Choroid plexus epithelial cell (primary cell): ENCODE data around the gene CCDC117.
"Not testable (repeated sequence)": the region's sequence is repeated elsewhere in the genome, so short reads cannot be mapped to it uniquely, and the experiment has no call there.

Source experiments
- DNase-seq: peaks from one replicate; pipeline ENCODE4 v3.0.0-alpha.2; 2010; ENCODE audit warnings: low read depth
- H3K4me3 ChIP-seq: 2 replicates; pipeline ENCODE4 v1.5.1; 2011; ENCODE audit warnings: low read depth, mild to moderate bottlenecking, control low read depth, low read length, moderate library complexity
- TF ChIP-seq, protein P1 (sequence below): conservative IDR thresholded peaks from 2 replicates; pipeline ENCODE4 v1.5.1; 2011; ENCODE audit warnings: low read depth, mild to moderate bottlenecking, control low read depth, inconsistent platforms, low read length, moderate library complexity

Gene CCDC117

DNA sequence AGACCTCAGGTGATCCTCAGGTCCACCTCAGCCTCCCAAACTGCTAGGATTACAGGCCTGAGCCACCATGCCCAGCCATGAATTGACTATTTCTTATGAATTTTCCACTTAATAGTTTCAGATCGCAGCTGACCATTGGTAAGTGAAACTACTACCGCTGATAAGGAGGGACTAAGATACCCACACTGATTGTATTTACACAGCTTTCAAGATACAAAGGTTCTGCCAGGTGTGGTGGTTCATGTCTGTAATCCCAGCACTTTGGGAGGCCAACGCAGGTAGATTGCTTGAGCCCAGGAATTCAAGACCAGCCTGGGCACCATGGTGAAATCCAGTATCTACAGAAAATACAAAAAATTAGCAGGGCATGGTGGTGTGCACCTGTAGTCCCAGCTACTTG lies 34.8 kb upstream of the CCDC117 start:
- TF ChIP-seq, protein P1, sequence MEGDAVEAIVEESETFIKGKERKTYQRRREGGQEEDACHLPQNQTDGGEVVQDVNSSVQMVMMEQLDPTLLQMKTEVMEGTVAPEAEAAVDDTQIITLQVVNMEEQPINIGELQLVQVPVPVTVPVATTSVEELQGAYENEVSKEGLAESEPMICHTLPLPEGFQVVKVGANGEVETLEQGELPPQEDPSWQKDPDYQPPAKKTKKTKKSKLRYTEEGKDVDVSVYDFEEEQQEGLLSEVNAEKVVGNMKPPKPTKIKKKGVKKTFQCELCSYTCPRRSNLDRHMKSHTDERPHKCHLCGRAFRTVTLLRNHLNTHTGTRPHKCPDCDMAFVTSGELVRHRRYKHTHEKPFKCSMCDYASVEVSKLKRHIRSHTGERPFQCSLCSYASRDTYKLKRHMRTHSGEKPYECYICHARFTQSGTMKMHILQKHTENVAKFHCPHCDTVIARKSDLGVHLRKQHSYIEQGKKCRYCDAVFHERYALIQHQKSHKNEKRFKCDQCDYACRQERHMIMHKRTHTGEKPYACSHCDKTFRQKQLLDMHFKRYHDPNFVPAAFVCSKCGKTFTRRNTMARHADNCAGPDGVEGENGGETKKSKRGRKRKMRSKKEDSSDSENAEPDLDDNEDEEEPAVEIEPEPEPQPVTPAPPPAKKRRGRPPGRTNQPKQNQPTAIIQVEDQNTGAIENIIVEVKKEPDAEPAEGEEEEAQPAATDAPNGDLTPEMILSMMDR: no peak
- no peak for DNase-seq
- no peak overlapping the region for H3K4me3 ChIP-seq

DNA sequence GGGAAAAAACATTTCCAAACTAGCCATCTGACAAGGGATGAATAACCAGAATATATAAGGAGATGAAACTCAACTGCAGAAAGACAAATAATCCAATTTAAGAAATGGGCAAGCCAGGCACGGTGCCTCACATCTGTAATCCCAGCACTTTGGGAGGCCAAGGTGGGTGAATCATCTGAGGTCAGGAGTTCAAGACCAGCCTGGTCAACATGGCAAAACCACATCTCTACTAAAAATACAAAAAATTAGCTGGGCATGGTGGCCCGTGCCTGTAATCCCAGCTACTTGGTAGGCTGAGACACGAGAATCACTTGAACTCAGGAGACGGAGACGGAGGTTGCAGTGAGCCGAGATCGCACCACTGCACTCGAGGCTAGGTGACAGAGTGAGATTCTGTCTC lies 33.6 kb upstream of the CCDC117 start:
- not testable (repeated sequence) for H3K4me3 ChIP-seq, DNase-seq

DNA sequence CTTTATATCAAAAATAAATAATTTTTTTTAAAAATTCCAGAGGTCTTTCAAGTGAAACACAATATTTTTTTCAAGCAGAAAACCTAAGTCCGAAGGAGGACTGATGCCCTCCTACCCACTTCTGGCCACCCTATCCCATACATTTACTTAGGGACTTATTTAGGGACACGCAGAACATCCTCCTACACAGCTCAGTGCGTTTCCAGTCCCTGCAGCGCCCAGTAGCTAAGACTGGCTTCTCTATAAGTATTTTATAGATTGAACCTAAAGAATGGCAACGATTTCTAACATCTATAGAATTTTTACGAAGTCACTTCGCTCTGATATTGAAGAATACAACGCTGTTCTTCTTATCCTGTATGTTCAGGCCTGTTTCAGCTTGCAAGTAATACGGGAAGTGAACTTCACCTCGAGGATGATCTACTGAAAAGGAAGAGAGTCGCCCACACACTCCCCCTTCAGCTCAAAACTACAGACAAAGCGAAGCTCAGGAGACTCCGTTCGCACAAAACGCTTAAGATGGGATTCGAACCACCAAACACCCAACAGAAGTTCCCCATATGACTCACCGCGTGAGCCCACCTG lies 31.2 kb upstream of the CCDC117 start:
- DNase-seq: no peak
- TF ChIP-seq, protein P1: no peak
- H3K4me3 ChIP-seq: peak overlapping the region; percentile 91

DNA sequence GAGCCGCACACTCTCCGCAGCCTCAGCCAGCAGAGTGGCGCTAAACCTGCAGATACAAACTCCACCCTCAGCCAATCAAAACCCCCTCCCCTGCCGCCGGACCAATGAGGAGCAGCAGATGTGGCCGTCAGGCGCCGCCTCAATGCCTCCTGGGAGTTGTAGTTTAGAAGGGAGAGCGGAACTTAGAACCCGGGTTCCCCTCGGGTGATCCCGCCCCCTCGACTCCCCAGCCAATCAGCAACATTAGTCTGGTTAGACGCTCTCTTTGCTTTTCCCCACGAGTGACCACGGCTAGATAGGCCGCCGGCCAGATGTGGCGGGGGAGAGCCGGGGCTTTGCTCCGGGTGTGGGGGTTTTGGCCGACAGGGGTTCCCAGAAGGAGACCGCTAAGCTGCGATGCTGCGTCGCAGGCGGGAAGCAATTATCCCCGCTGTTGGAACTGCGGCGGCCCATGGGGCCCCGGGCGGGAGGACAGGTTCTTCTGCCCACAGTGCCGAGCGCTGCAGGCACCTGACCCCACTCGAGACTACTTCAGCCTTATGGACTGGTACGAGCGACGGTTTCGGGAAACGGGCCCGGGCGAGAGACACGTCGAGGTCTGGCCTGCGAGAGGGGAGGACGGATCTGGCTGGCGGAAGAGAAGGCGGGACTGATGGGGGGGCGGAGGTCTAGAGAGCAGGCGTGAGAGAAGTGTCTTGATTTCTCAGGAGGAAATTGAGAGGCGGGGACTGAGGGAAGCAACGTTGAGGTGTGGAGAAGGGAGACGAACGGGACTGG lies 30.5 kb upstream of the CCDC117 start, which contains the start of the genes CHEK2 and HSCB:
CHEK2 (minus strand) TSS at position 36 of the 777 bp plus-strand sequence. CDS start 7,099 bp downstream, outside the sequence.
HSCB (plus strand) TSS at position 255 of the 777 bp plus-strand sequence; CDS start at position 312, 57 bp downstream.
- peak within 1 kb of the TSS; percentile 91 for H3K4me3 ChIP-seq
- peak; percentile 99 for DNase-seq
- TF ChIP-seq, protein P1: no peak

DNA sequence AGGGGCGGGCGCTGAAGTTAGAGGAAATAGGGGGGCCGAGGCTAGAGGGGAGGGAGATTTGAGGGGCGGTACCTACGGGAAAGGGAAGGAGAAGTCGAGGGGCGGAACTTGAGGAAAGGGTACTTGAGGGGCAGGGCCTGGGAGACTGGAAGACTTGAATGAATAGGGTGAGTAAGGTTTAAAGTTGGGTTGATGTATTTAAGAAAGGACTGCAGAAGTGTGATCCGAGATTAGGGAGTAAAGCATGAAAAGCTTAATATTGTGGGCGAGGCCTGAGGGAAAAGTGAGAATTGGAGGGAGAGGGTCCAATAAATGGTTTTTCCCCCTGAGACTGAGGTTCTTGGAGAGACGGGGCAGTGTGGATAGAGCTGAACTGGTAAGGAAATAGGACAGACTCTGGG lies 29.9 kb upstream of the CCDC117 start:
- TF ChIP-seq, protein P1: no peak
- H3K4me3 ChIP-seq: peak overlapping the region; percentile 91
- DNase-seq: no peak

DNA sequence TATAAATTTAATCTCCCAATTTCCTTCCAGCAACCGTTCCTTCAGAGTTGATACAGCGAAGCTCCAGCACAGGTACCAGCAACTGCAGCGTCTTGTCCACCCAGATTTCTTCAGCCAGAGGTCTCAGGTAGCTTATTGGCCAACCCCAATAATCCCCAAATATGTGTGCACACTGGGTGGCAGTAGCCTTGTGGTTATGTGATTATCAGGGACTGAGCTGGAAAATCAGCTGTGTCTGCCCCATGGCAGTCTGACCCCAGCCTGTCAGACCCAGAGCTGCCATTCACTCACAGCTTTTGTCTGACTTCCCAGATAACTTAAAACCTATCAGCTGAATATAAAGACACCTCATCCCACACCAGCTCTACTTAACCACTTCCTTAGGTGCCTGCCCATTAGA lies 28.6 kb upstream of the CCDC117 start:
- DNase-seq: no peak
- H3K4me3 ChIP-seq: no peak overlapping the region
- TF ChIP-seq, protein P1: no peak

DNA sequence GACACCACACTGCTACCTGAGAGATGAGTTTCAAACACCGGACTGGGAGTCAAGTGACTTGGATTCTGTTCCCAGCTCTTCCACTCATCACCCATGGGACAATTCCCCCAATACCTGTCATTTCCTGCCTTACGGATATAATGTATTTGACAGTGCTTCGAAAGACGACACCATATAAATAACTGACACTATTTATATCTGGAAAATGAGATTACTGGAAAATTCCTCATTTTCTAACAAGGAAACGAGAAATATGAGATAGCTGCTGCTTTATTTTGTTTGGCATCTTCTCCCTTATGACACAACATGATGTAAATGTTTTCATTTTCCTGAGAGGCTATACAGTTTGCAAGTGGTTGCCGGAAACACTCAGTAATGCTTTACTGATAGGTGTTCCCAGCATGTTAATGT lies 22.0 kb upstream of the CCDC117 start:
- peak; percentile 88 for DNase-seq
- TF ChIP-seq, protein P1: no peak
- peak overlapping the region; percentile 13 for H3K4me3 ChIP-seq

DNA sequence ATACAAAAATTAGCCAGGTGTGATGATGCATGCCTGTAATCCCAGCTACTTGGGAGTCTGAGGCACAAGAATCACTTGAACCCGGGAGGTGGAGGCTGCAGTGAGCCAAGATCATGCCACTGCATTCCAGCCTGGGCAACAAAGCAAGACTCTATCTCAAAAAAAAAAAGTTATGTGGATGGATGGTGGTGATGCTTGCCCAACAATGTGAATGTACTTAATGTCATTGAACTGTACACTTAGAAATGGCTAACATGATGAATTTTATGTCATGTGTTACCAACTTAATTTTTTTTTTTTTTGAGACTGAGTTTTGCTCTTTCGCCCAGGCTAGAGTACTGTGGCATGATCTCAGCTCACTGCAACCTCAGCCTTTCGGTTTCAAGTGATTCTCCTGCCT lies 18.0 kb upstream of the CCDC117 start:
- H3K4me3 ChIP-seq, DNase-seq: not testable (repeated sequence)
